ENCODE measurements around the gene SFTA2.

SFTA2 gene

GRCh38 chr6:30955367-30956042 is 23.5 kb upstream of the SFTA2 start:
- peak overlapping the region; percentile 55 for H3K4me3 ChIP-seq (ENCODE audit: low read length)
- peak; percentile 52 for DNase-seq (ENCODE audit: low read depth)
- no peak for TF ChIP-seq CTCF (conservative IDR thresholded peaks at IDR 0.05; ENCODE audit: low read length)

DNA sequence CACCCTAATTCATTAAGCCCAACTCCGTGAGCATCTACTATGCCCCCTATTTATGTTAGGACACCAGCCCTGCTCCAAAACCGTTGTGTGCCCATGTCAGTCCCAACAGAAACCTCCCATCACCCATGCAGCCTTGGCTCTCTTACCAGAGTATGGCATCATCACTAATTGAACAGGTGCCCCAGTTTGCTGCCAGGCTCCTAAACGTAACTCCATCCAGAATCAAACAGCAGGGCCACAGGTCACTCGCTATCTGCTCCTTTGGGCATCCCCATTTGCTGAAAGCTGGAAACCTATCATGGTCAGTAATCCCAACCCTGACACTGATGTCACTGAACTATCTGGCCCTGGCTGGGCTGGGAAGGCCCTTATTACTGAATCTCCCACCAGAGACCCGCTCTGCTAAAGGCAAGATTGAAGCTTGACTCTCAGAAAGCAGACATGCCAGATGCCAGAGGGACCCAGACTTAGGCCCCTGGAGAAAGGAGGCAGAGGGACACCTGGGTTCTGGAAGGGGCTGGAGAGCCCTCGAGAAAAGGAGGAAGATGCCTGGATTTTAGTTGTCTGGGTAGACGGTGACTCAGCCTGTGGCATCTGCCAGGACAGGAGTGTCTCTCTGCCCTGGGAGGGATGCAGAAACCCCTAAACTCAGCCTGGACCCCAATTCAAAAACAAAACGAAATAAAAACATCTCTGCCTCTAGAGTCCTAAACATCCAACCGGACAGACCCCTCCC is 22.8 kb upstream of the SFTA2 start:
- H3K4me3 ChIP-seq (ENCODE audit: low read length): peak overlapping the region; percentile 55

DNA sequence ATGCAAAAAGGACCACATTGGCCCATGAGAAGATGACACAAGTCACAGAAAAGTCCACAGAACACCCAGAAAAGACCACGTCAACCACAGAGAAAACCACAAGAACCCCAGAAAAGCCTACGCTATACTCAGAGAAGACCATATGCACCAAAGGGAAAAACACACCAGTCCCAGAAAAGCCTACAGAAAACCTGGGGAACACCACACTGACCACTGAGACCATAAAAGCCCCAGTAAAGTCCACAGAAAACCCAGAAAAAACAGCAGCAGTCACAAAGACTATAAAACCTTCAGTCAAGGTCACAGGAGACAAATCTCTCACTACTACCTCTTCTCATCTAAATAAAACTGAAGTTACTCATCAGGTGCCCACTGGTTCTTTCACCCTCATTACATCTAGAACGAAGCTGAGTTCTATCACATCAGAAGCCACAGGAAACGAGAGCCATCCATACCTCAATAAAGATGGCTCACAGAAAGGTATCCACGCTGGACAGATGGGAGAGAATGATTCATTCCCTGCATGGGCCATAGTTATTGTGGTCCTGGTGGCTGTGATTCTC is 20.0 kb upstream of the SFTA2 start:
- no peak for TF ChIP-seq CTCF (conservative IDR thresholded peaks at IDR 0.05; ENCODE audit: low read length)
- DNase-seq (ENCODE audit: low read depth): no peak
- H3K4me3 ChIP-seq (ENCODE audit: low read length): no peak overlapping the region

More for the DNA sequence above, 22.8 kb upstream of the SFTA2 start:
- TF ChIP-seq CTCF (conservative IDR thresholded peaks at IDR 0.05; ENCODE audit: low read length): no peak
- DNase-seq (ENCODE audit: low read depth): no peak

DNA sequence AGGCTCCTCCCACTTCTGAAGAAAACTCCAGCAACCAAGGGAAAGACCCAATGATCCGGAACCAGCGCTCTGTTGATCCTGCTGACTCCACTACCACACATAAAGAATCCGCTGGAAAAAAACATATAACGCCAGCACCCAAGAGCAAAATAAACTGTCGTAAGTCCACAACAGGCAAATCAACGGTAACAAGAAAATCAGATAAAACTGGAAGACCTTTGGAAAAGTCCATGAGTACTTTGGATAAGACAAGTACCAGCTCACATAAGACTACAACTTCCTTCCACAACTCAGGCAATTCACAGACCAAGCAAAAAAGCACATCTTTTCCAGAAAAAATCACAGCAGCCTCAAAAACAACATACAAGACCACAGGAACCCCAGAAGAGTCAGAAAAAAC is 16.8 kb upstream of the SFTA2 start:
- TF ChIP-seq CTCF (conservative IDR thresholded peaks at IDR 0.05; ENCODE audit: low read length): no peak

DNA sequence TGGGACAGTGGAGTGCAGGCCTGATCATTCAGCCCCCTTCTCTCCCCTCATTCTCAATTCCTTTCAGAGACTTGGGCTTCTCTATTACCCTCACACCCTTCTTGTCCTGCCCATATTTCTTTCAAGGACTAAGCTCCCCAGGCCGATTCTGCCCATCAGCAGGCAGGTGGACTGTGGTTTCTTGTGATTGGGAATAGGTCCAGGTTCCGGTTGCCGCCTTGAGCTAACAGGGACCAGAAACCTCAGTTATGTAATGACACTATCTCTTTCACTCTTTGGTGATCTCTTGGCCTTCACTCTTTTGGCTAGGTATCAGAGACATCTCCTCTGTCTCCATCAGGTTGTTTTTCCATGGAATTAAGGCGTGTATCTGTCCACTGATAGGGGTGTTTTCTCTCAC is 15.3 kb upstream of the SFTA2 start:
- no peak for DNase-seq (ENCODE audit: low read depth)
- no peak overlapping the region for H3K4me3 ChIP-seq (ENCODE audit: low read length)
- TF ChIP-seq CTCF (conservative IDR thresholded peaks at IDR 0.05; ENCODE audit: low read length): no peak

More for the DNA sequence above, 16.8 kb upstream of the SFTA2 start:
- DNase-seq (ENCODE audit: low read depth): no peak
- no peak overlapping the region for H3K4me3 ChIP-seq (ENCODE audit: low read length)

DNA sequence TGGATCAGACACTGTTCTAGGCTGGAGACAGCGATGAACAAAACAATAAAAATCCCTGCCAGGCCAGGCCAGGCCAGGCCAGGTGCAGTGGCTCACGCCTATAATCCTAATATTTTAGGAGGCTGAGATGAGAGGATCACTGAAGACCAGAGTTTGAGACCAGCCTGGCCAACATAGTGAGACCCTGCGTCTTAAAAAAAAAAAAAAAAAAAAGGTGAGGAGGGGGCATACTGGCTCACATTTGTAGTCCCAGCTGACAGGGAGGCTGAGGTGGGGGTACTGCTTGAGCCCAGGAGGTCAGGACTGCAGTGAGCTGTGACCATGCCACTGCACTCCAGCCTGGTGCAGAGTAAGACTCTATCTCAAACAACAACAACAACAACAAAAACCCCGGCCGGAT is 13.3 kb upstream of the SFTA2 start:
- DNase-seq (ENCODE audit: low read depth): no peak
- H3K4me3 ChIP-seq (ENCODE audit: low read length): no peak overlapping the region
- no peak for TF ChIP-seq CTCF (conservative IDR thresholded peaks at IDR 0.05; ENCODE audit: low read length)

DNA sequence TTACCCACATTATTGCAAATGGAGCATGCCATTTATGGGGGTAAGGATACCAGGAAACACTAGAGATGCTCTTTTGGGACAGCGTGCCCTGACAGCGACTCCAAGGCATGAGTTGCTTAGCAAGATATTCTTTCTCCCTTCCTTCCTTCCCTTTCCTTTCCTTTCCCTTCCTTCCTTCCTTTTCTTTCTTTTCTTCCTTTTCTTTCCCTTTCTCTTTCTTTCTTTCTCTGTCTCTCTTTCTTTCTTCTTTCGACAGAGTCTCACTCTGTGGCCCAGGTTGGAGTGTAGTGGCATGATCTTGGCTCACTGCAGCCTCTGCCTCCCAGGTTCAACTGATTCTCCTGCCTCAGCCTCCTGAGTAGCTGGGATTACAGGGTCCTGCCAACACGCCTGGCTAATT is 12.1 kb upstream of the SFTA2 start:
- H3K4me3 ChIP-seq (ENCODE audit: low read length): no peak overlapping the region
- no peak for TF ChIP-seq CTCF (conservative IDR thresholded peaks at IDR 0.05; ENCODE audit: low read length)

More for the DNA sequence above, 12.1 kb upstream of the SFTA2 start:
- DNase-seq (ENCODE audit: low read depth): no peak
